Measurements from ENCODE around the gene YARS1.
A peak's percentile ranks its signal among the peaks of the same experiment; 100 is the strongest.

YARS1 gene

GRCh38 chr1:32741059-32741412, 76.1 kb downstream of the YARS1 start:
- no peak overlapping the region for H3K27ac Mint-ChIP-seq
- H3K36me3 Mint-ChIP-seq (ENCODE audit: low read depth) = no peaks in the 10 kb centered on the region
- no peaks in the 10 kb centered on the region for H3K4me1 Mint-ChIP-seq
- H3K4me3 Mint-ChIP-seq = peak overlapping the region; percentile 65
- DNase-seq (no peak), ATAC-seq (no peak)
- H3K9me3 Mint-ChIP-seq = no peaks in the 10 kb centered on the region
- peaks cover 20% of the 10 kb centered on the region for H3K27me3 Mint-ChIP-seq

DNA sequence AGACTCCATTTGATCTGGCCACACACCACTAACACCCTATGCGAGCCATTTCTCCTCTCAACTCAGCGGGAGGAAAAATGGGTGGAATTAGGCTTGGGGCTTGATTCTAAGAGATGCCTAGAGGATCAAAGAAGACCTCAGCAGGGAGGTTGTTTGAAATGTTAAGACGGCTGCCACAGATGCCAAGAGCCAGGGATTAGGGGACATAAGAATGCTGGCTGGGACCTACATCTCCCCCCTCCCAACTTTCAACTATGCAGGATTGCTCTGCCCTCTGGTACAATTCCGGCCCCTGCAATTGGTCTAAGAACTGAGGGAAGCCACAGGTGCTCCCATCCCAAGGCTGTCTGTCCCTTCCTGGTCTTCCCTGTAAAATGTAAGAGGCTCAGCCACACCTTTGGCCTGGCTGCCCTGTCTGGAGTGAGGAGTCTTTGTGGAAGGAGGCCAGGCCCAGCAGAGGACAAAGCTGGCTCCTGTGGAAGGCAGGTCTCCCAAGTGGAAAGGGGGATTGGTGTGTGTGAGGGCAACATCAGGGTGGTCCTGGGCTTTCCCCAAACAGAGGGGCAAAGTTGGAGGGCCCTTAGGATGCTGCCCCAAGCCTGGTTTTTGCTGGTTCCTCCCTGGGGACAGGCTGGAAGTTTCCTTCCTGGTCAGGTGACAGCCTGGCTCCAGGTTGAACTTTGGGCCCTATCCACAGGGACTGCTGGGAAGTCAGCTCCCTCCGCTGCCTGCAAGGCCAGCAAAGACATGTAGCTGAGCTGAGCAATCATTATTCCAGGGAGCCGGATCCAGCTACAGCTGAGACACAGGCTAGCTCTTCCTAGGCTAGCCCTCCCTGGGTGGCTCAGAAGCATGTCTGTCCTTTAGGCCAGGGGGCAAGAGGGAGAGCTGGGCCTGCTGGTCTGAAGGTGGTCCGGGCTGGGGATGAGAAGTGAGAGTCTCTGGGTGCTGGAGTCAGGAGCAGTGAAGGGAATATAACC, 80.1 kb downstream of the YARS1 start:
- Mint-ChIP-seq H3K27me3 (peaks cover 12% of the 10 kb centered on the region), H3K9me3 (no peaks in the 10 kb centered on the region), H3K36me3 (ENCODE audit: low read depth) (no peaks in the 10 kb centered on the region), H3K4me3 (no peak overlapping the region), H3K27ac (no peak overlapping the region), H3K4me1 (peaks cover 3% of the 10 kb centered on the region)
- DNase-seq (no peak), ATAC-seq (no peak)

DNA sequence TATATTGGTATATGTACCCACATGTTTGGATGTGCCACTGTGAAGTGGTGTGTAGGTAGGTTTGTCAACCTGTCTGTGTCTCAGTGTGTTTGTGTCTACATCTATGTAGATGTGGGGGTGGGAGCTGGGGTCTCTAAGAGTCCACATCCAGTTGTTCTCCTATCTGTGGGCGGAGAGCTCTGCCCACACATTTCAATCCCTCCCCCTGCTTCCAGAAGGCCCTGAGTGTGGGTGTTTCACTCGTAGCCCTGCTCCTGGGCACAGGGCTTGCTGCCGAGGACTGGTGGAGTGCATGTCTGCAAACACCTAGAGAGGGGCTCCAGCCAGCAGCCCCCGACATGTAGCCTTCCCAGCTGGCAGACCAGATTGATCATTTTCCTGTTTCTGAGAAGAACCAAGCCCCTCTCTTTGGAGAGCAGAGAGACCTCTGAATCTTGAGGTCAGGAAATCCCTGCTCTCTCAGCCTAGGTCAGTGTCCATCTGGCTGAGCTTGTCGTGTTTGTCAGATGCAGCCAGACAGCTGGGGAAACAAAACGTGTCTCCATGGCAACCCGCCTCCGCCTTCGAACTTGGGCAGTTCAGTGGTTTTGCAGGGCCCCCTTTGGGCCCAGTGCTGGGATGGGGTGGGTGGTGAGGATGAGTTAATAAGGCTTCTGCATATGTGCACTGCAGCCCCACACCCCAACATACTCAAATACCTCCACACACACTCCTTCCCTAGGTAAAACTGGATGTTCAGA, 83.4 kb downstream of the YARS1 start:
- H3K4me3 Mint-ChIP-seq = no peak overlapping the region
- H3K4me1 Mint-ChIP-seq = peaks cover 4% of the 10 kb centered on the region
- H3K27me3 Mint-ChIP-seq = peaks cover 1% of the 10 kb centered on the region
- no peak for ATAC-seq
- no peak for DNase-seq
- H3K36me3 Mint-ChIP-seq (ENCODE audit: low read depth) = no peaks in the 10 kb centered on the region
- no peak overlapping the region for H3K27ac Mint-ChIP-seq
- H3K9me3 Mint-ChIP-seq = no peaks in the 10 kb centered on the region

- Mint-ChIP-seq H3K27me3 (peaks cover 1% of the 10 kb centered on the region), H3K36me3 (ENCODE audit: low read depth) (no peaks in the 10 kb centered on the region), H3K27ac (no peak overlapping the region), H3K9me3 (no peaks in the 10 kb centered on the region), H3K4me3 (no peak overlapping the region), H3K4me1 (peaks cover 14% of the 10 kb centered on the region)
- ATAC-seq = no peak
- DNase-seq = no peak
These were observed 87.7 kb downstream of the YARS1 start for GRCh38 chr1:32729254-32730046.

GRCh38 chr1:32728413-32729077, 88.6 kb downstream of the YARS1 start:
- no peaks in the 10 kb centered on the region for H3K9me3 Mint-ChIP-seq
- H3K27ac Mint-ChIP-seq = no peak overlapping the region
- ATAC-seq = no peak
- H3K36me3 Mint-ChIP-seq (ENCODE audit: low read depth) = no peaks in the 10 kb centered on the region
- peaks cover 1% of the 10 kb centered on the region for H3K27me3 Mint-ChIP-seq
- peaks cover 12% of the 10 kb centered on the region for H3K4me1 Mint-ChIP-seq
- DNase-seq = no peak
- no peak overlapping the region for H3K4me3 Mint-ChIP-seq

DNA sequence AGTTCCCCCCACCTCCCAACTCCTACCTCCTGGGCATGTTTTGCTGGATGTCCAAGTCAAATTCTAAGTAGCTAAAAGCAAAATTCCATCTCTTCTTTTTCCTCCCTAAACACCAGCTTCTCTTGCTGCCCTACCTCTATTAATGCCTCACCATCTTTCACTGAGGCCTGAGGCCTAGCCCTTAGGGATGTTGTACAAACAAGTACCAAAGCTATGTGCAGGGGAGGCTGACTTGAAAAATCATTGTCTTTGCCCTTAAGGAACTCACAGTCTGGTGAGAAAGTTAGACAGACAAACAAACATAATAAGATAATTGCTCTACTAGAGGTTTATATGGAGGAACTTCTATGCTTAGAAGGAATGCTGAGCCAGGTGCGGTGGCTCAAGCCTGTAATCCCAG, 89.3 kb downstream of the YARS1 start:
- DNase-seq (no peak), ATAC-seq (no peak)
- no peaks in the 10 kb centered on the region for H3K9me3 Mint-ChIP-seq
- H3K27ac Mint-ChIP-seq = no peak overlapping the region
- peaks cover 12% of the 10 kb centered on the region for H3K4me1 Mint-ChIP-seq
- no peak overlapping the region for H3K4me3 Mint-ChIP-seq
- H3K36me3 Mint-ChIP-seq (ENCODE audit: low read depth) = no peaks in the 10 kb centered on the region
- H3K27me3 Mint-ChIP-seq = peaks cover 1% of the 10 kb centered on the region

DNA sequence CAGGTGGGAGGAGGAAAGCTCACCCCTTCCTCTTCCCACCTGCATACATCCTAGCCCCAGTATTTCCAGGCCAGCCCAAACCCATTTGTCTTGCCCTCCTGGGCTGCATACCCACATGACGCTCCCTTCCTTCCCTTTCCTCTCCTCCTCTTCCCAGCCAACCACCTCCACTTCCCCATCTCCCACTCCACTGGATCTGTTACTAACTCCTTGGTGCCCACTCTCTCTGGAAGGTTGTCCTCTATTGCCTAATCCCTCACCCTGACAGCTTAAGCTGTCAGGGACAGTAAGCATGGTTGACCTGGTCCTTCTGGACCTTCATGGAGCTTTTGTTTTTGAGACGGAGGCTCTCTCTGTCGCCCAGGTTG, 91.6 kb downstream of the YARS1 start:
- DNase-seq = no peak
- Mint-ChIP-seq H3K36me3 (ENCODE audit: low read depth) (no peaks in the 10 kb centered on the region), H3K9me3 (no peaks in the 10 kb centered on the region), H3K4me1 (peaks cover 10% of the 10 kb centered on the region), H3K4me3 (no peak overlapping the region), H3K27me3 (peaks cover 5% of the 10 kb centered on the region), H3K27ac (peak overlapping the region; percentile 3)
- ATAC-seq = no peak
